ENCODE results near the gene PTPRE.
"Not testable (repeated sequence)": the region's sequence is repeated elsewhere in the genome, so short reads cannot be mapped to it uniquely, and the experiment has no call there.

The PTPRE gene

DNA sequence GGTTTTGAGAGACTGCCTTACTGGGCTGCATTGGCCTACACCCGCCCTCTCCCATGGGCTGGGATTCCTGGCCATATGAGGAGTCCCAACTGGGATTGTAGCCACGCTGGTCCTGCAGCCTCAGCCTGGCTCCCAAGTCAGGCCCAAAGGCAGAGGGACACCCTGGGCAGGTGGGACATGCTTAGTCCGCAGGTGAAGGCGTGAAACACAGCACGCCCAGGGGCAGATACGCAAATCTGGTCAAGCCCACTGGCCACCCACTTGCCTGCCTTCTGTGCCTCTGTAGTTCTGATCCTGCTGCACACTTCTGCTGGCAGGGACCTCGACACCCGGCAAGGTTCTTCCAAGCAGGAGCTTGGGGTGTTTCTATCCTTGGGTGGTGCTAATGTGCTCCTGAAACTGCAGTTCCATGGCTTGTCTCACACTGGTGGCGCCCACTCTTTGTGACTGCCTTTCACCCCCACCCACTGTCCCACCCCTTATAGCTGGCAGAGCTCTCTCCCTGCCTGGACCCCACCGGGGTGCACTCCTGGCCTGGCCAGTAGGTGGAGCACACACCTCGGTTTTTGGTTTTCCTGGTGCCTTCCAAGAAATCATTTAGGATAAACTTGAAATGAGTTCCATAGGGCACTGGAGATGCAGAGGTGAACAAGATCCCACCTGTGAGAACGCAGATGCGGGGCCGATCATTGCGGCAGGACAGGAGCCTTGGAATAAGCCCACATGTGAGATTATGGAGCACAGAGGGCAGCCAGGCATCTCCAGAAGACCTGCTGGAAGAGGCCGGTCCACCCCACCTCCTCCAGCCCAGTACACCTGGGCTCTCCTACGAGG, 171.4 kb downstream of the PTPRE start:
- no peak overlapping the region for H3K4me3 Mint-ChIP-seq

DNA sequence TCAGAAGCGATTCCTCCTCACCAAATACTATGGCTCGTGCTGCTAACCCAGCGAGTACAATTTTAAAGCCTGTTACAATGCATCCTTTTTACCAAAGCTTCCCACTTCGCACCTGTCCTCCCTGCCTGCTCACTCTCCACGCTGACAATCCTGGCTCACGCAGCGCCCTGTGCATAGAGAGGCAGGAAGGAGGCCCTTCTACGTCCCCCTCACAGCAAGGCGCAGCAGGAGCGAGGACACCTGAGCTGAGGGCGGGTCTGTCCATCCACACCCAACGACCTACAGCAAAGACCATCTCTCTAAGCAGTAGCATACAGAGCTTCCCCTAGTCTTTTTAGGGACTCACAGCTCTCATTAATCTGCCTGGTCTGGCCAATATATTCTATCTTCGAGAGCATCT, 173.3 kb downstream of the PTPRE start:
- no peaks in the 10 kb centered on the region for H3K4me1 Mint-ChIP-seq
- no peaks in the 10 kb centered on the region for H3K9me3 Mint-ChIP-seq
- ATAC-seq (no peak), DNase-seq (peak in 1 of 2 donors; percentile 3)
- no peak overlapping the region for H3K4me3 Mint-ChIP-seq
- no peaks in the 10 kb centered on the region for H3K27me3 Mint-ChIP-seq
- peak overlapping the region in 1 of 2 donors; percentile 3 for H3K27ac Mint-ChIP-seq

More for the DNA sequence above, 171.4 kb downstream of the PTPRE start:
- no peak overlapping the region for H3K27ac Mint-ChIP-seq
- H3K4me1 Mint-ChIP-seq: no peaks in the 10 kb centered on the region
- peak; percentile 81 for ATAC-seq
- H3K27me3 Mint-ChIP-seq: no peaks in the 10 kb centered on the region
- no peaks in the 10 kb centered on the region for H3K9me3 Mint-ChIP-seq
- DNase-seq: peak in 1 of 2 donors; percentile 38

DNA sequence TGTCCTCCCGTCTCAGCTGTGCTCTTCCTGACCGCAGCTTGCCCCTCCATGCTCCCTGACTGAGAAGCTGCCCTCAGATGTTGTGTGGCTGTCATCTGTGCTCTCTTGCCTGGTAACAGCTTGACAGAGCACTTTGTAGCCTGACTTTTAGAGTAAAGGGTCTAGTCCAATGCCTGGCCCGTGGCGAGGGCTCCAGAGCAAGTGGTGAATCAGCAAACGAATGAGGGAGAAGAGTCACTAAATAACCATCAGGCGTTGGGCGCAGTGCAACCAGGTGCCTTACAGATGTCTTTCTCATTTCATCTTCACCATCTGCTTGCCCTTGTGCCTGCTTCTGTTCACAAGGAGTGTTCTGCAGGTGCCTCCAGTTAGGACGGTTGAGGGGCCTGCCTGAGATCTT, 173.7 kb downstream of the PTPRE start:
- peak in 1 of 2 donors; percentile 2 for DNase-seq
- Mint-ChIP-seq H3K9me3 (no peaks in the 10 kb centered on the region), H3K27ac (peak overlapping the region in 1 of 2 donors; percentile 3), H3K27me3 (no peaks in the 10 kb centered on the region), H3K4me1 (no peaks in the 10 kb centered on the region), H3K4me3 (no peak overlapping the region)
- no peak for ATAC-seq

DNA sequence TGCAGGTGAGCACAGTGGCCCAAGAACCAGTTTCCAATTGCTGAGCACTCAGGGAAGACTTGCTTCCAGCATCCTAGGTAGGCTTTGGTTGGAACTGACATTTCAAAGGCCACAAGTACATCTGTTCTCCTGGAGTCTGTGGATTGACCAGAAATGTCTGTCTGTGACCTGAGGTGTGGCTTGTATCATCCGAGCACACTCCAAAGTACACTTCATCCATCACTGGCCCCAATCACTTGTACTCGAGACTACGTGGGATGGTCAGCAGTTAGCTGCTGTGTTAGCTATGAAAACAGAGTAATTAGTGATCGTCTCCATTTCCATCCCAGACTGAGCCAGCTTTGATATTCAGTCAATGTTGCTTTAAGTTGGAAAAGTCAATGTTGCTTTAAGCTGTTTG, 174.3 kb downstream of the PTPRE start:
- Mint-ChIP-seq H3K9me3 (no peaks in the 10 kb centered on the region), H3K27ac (no peak overlapping the region), H3K4me3 (no peak overlapping the region), H3K4me1 (no peaks in the 10 kb centered on the region), H3K27me3 (no peaks in the 10 kb centered on the region)
- ATAC-seq (no peak), DNase-seq (peak in 1 of 2 donors; percentile 4)

DNA sequence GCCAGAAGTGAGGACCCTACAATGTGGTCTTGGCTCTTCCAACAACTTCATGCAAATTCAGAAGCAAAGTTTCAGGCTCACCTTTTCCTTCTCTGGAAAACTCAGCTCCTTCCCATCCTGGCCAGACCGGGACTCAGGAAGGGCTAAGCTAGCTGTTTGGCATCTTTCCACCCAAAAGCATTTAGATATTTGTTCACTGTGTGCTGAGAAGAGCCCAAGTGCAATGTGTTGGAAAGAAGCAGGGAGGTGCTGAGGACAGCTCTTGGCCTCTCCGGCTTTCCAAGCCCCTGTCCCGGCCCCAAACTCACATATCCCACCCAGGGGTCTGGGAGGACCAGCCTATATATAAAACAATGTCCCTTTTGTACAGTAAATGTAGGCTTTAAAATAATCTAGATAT, 174.8 kb downstream of the PTPRE start:
- no peak overlapping the region for H3K27ac Mint-ChIP-seq
- no peaks in the 10 kb centered on the region for H3K9me3 Mint-ChIP-seq
- H3K4me3 Mint-ChIP-seq: no peak overlapping the region
- H3K27me3 Mint-ChIP-seq: no peaks in the 10 kb centered on the region
- no peak for ATAC-seq
- H3K4me1 Mint-ChIP-seq: no peaks in the 10 kb centered on the region
- no peak for DNase-seq

DNA sequence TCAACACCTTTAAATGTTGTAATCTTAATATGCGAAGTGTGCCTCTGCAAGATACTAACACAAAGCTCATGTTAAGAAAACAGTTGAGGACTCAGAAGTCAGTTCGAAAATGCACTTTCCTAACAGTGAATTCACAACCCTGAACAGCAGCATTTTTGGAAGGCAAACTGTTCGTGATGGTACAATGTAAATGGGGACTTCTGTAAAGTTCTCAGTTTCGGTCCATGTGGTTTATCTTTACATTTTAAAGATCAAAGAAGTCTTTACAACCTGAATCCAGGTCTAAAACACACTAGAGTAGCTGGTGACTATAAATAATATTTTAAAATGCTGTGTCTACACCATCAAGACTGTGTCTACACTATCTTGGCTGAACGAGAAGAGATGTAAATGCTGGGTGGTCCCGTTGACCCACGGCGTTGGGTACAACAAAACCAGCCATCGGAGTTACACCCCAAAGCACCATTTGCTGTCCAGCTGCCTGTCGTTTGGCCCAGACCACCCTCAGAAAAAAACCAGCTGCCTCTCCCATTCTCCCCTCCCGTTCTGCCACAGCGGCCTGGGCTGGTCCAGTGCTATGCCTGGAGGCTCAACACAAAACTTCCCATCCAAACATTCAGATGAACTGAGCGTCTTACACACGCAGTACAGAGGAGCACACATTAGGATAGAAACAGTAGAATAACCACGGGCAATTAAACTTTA, 176.4 kb downstream of the PTPRE start:
- peaks cover 6% of the 10 kb centered on the region for H3K4me1 Mint-ChIP-seq
- DNase-seq: peak in 1 of 2 donors; percentile 0
- H3K4me3 Mint-ChIP-seq: no peak overlapping the region
- H3K27ac Mint-ChIP-seq: no peak overlapping the region
- H3K9me3 Mint-ChIP-seq: no peaks in the 10 kb centered on the region
- no peak for ATAC-seq
- H3K27me3 Mint-ChIP-seq: no peaks in the 10 kb centered on the region

DNA sequence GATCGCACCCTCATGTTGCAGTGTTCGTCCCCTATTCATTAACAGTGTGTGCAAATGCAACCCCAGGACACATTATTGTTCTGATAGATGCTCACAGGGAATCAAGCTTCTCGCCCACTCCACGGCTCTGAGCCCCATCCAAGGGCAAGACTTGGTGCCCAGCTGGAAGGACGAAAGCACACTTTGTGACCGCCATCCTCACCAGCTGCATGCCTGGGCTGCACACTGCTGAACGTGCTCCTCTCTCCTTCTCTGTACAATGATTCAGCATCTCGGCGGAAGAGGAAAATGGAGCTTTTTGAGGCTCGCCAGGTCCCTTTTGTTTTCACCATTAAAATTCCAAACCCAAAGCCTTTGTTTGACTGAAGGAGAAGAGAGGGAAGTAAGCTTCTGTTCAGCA, 177.5 kb downstream of the PTPRE start:
- peak in 1 of 2 donors; percentile 2 for DNase-seq
- peaks cover 9% of the 10 kb centered on the region for H3K4me1 Mint-ChIP-seq
- no peaks in the 10 kb centered on the region for H3K27me3 Mint-ChIP-seq
- H3K4me3 Mint-ChIP-seq: no peak overlapping the region
- ATAC-seq: no peak
- no peak overlapping the region for H3K27ac Mint-ChIP-seq
- no peaks in the 10 kb centered on the region for H3K9me3 Mint-ChIP-seq

DNA sequence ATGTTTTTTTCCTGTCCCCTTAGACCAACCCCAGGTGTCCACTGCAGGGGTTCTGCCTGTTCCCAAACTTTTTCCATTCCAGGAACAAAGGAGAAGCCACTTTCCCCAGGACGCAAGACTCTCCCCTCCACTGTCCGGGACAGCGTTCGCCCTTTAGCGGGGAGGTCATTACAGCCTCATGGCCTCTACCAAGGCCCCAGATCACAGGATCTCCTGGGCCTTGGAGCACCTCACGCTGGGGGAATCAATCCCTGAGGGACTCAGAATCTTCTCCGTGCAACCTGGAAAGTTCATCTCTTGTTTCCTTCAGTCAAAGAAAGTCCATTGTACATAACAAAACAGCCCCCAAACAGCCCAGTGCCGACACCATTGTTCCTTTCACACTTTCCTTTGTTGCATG, 178.1 kb downstream of the PTPRE start:
- H3K27ac Mint-ChIP-seq: peak overlapping the region in 1 of 2 donors; percentile 59
- no peak for DNase-seq
- no peaks in the 10 kb centered on the region for H3K27me3 Mint-ChIP-seq
- ATAC-seq: no peak
- peaks cover 9% of the 10 kb centered on the region for H3K4me1 Mint-ChIP-seq
- H3K9me3 Mint-ChIP-seq: no peaks in the 10 kb centered on the region
- no peak overlapping the region for H3K4me3 Mint-ChIP-seq

DNA sequence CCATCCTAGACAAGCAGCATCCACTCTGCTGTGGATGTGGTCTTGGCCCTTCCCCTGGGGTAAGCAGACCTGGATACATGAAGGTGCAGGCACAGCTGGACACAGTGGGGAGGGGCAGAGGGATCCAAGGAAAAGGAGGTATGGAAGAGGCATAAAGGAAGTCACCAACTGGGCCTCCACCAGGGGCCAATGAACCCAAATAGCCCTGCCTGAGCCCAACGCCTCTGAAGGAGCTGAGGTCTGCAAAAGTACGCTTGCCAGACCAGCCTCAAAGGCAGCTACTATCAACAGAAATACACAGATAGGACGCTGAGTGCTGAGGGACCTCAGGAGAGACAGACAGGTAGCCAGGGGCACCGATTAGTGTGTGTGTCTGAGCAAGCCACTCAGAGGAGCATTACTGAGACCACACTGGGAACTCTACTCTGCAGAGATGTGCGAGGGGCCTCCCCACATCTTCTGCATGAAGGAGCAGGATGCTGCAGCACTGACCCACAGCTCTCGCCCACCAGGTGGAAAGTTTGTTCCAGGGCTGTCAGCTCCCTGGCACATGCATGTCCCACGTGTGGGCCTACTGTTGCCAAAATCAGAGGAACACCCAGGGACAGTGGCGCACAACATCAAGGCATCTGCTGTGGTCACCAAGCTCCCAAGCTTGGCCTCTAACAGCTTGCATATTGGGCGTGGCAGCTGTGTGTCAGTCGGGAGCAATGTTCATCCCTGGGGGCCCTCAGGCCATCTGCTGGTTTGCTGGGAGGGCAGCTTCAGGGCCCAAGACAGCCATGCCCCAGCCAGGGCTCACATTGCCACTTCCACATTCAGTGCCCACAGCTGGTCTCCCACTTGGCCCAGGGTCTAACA, 179.3 kb downstream of the PTPRE start:
- H3K27me3 Mint-ChIP-seq: no peaks in the 10 kb centered on the region
- peaks cover 9% of the 10 kb centered on the region for H3K4me1 Mint-ChIP-seq
- no peak overlapping the region for H3K4me3 Mint-ChIP-seq
- DNase-seq (no peak), ATAC-seq (no peak)
- H3K9me3 Mint-ChIP-seq: no peaks in the 10 kb centered on the region
- peak overlapping the region in 1 of 2 donors; percentile 13 for H3K27ac Mint-ChIP-seq

DNA sequence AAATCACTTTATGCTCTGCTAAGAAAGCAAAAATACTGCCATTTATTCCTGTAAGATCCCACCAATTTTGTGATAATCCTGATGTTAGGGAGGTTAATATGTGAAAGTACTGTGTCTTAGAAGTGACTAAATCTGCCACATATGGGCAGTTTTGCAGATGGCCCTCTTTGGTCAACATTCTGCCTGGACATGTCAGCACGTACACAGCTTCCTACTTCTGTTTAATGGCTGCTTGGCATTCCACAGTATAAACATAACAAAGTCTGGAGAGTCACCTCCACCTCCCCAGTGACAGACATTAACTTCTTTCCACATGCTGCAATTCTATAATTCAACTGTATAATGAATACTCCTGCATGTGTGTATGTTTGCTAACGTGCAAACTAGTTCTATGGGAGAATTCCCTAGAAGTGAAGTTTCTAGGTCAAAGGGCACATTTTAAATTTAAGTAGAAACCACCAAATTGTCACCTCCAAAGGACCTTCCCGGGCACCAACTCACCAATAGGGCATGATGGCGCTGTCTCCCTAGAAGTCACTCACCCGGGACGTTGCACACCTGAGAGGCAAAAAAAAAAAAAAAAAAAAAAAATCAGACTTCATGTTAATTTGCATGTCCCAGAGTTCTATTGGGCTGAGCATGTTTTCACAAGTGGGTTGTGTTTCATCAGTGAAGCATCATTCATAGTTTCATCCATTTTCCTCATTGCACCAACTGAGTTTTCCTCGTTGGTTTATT, 180.4 kb downstream of the PTPRE start:
- DNase-seq (no peak), ATAC-seq (peak; percentile 60)
- H3K4me1 Mint-ChIP-seq: peaks cover 9% of the 10 kb centered on the region

DNA sequence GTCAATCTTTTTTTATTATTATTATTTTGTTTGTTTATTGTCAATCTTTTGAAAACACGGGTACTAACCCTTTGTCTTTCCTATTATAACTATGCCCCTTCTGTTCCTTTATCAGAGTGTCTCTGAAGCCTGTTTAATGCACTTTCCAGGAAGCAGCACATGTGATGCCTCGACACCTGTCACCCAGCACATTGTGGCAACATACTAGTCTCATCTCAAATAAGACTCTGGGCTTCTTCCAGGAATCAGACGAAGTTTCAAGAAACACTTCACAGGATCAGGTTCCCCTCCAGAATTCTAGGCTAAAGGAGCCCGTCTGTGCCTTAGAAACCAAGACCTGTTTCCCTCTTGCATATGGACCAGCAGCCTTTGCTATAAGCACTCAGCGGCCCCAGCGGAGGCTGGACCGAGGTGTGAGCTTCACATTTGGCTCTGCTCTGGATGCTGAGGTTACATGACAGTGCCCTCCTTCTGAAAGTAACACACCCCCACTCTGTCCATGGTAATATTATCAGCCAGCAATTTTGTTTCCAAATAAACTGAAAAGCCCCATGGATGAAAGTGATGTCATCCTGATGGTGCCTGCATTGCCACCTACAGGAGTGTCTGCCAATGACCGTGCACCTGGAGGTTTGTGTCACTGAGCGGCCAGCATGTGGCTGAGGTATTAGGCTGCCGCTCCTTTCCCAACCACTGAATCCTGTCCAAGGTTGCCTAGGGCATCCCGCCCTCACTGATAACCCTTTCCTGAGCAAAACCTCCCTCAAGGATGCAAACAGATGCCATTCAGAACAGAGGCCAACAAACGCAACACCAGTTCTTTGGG, 181.2 kb downstream of the PTPRE start:
- H3K27ac Mint-ChIP-seq: peak overlapping the region in 1 of 2 donors; percentile 40

More for the DNA sequence above, 180.4 kb downstream of the PTPRE start:
- H3K4me3 Mint-ChIP-seq: no peak overlapping the region
- no peaks in the 10 kb centered on the region for H3K9me3 Mint-ChIP-seq
- no peaks in the 10 kb centered on the region for H3K27me3 Mint-ChIP-seq
- H3K27ac Mint-ChIP-seq: no peak overlapping the region

DNA sequence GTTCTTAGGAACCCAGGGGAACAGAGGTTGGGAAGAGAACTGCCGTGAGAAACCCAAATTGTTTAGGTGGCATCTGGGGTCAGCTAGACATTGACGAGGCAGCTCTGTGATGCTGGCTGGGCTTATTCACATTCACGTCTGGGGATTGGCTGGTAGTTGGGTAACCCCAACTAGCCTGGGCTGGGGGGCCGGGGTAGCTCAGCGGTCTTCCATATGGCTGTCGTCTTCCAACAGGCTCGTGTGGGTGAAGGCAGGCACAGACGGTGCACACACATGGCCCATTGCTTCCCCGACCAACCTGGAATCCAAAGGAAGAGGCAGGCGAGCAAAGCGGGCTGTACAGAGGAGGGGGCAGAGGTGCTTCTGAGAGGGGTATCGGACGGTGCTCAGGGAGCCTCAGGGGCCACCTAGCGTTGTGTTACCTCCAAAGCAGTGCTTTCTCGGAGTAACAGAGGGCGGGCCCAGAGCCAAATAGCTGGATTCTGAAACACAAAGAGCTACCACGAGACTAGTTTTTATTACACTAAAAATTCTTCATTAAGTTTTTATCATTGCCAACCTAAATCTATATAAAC, 184.8 kb downstream of the PTPRE start:
- ATAC-seq (no peak), DNase-seq (no peak)
- peaks cover 29% of the 10 kb centered on the region for H3K4me1 Mint-ChIP-seq
- H3K27ac Mint-ChIP-seq: no peak overlapping the region
- H3K4me3 Mint-ChIP-seq: no peak overlapping the region
- no peaks in the 10 kb centered on the region for H3K9me3 Mint-ChIP-seq
- no peaks in the 10 kb centered on the region for H3K27me3 Mint-ChIP-seq

More for the DNA sequence above, 181.2 kb downstream of the PTPRE start:
- peak; percentile 51 for ATAC-seq
- Mint-ChIP-seq H3K9me3 (no peaks in the 10 kb centered on the region), H3K27me3 (no peaks in the 10 kb centered on the region), H3K4me1 (peaks cover 9% of the 10 kb centered on the region), H3K4me3 (no peak overlapping the region)
- no peak for DNase-seq

DNA sequence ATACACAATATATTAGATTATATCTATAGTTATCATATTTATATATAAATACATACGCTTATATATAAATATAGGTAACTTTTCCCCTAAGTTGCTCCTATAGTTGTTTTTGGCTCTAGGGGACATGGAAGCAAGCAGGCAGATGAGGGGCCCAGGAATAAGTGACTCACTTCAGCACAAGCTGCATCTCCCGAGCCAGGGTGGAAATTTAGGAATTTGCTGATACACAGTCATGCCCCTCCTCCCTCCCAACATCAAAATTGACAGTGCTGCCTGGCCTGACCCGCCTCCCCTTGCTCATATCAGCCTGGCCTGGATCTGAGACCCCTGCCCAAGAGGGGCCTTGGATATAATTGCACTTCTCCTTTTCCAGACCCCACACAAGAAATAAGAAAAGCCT, 185.6 kb downstream of the PTPRE start:
- DNase-seq (no peak), ATAC-seq (no peak)
- H3K4me1 Mint-ChIP-seq: peaks cover 34% of the 10 kb centered on the region
- no peaks in the 10 kb centered on the region for H3K27me3 Mint-ChIP-seq
- no peak overlapping the region for H3K4me3 Mint-ChIP-seq
- H3K9me3 Mint-ChIP-seq: no peaks in the 10 kb centered on the region
- H3K27ac Mint-ChIP-seq: peak overlapping the region in 1 of 2 donors; percentile 31

DNA sequence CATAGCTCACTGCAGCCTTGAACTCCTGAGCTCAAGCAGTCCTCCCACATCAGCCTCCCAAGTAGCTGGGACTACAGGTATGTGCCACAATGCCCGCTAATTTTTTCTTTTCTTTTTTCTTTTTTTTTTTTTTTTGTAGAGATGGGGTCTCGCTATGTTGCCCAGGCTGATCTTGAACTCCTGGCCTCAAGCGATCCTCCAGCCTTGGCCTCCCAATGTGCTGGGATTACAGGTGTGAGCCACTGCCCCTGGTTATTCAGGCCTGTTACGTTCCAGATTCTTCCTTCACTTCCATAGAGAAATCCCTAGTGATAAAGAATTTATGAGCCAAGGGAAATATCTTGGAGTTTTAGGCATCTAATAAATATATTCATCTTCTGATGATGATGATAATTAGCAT, 187.7 kb downstream of the PTPRE start:
- H3K4me1 Mint-ChIP-seq: peaks cover 42% of the 10 kb centered on the region
- not testable (repeated sequence) for H3K27me3 Mint-ChIP-seq, H3K9me3 Mint-ChIP-seq, H3K4me3 Mint-ChIP-seq, H3K27ac Mint-ChIP-seq, DNase-seq, ATAC-seq

All from stimulated activated naive CD8-positive, alpha-beta T cell treated with anti-CD3 and anti-CD28 coated beads, Interleukin-15, amount 100 ng/mL, for 72 hours (primary cell).